Measurements from ENCODE around the gene PDE7B.

Gene PDE7B

DNA sequence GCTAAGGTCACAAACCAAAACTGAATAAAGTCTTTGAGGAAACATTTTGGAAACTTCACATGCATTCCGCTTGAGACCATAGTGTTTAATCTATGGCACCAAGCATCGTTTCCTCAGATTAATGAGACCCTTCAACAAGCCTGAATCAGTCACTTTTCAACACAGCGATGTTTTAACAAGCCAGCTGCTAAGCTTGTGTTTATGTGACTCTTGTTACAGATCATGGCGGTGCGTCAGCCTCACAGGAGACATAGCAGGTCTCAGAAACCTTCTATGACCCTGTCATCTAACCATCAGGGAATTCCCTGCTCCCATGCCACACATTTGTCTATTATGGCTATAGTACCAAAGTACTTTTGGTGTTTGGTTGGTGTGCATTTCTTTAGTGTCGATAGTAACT, 341.4 kb downstream of the PDE7B start:
- Histone ChIP-seq H3K4ac (ENCODE audit: low read depth, low read length) (no peak overlapping the region), H3K79me1 (ENCODE audit: low read length) (no peaks in the 10 kb centered on the region), H3K36me3 (ENCODE audit: control insufficient read depth in 1 of 2, insufficient read depth in 2 of 2, low read length in 2 of 2) (no peaks in the 10 kb centered on the region), H4K8ac (ENCODE audit: low read depth, low read length) (no peak overlapping the region), H2AK5ac (ENCODE audit: low read length) (no peak overlapping the region), H2AFZ (ENCODE audit: insufficient read depth, low read length, poor library complexity) (no peak overlapping the region), H4K91ac (ENCODE audit: low read depth, low read length) (no peak overlapping the region), H3K27ac (ENCODE audit: low read depth, low read length) (no peak overlapping the region), H3K4me3 (ENCODE audit: low read depth, low read length) (no peak overlapping the region), H3K27me3 (ENCODE audit: insufficient read depth, low read length) (no peaks in the 10 kb centered on the region), H3K23ac (ENCODE audit: low read length) (no peak overlapping the region), H3K4me2 (ENCODE audit: low read length) (no peak overlapping the region), H3K9ac (ENCODE audit: low read length) (no peak overlapping the region), H3K4me1 (ENCODE audit: control insufficient read depth in 1 of 2, insufficient read depth in 2 of 2, low read length in 2 of 2) (no peaks in the 10 kb centered on the region), H2BK12ac (ENCODE audit: low read length) (no peak overlapping the region), H3K14ac (ENCODE audit: low read length) (no peak overlapping the region), H2BK120ac (ENCODE audit: insufficient read depth, low read length, poor library complexity) (no peak overlapping the region), H2BK5ac (ENCODE audit: low read depth, low read length, poor library complexity) (no peak overlapping the region), H3K18ac (ENCODE audit: low read length) (no peak overlapping the region), H3K9me3 (ENCODE audit: insufficient read depth, low read depth, low read length) (no peaks in the 10 kb centered on the region), H4K12ac (ENCODE audit: low read depth, low read length) (no peak overlapping the region), H3K79me2 (ENCODE audit: control insufficient read depth, insufficient read depth, low read length, poor library complexity) (no peaks in the 10 kb centered on the region)
- WGBS (ENCODE audit: extremely low coverage, insufficient coverage, insufficient read length), result no CpG with 5 or more reads among the region's 6 CpGs
- DNase-seq, result no peak

GRCh38 chr6:136201732-136202131, 350.2 kb downstream of the PDE7B start:
- no peak overlapping the region for H3K4ac ChIP-seq (ENCODE audit: low read depth, low read length)
- WGBS (ENCODE audit: extremely low coverage, insufficient coverage, insufficient read length), result no CpG with 5 or more reads among the region's 5 CpGs
- no peaks in the 10 kb centered on the region for H3K79me1 ChIP-seq (ENCODE audit: low read length)
- H3K27ac ChIP-seq (ENCODE audit: low read depth, low read length), result no peak overlapping the region
- H4K12ac ChIP-seq (ENCODE audit: low read depth, low read length), result no peak overlapping the region
- H3K23ac ChIP-seq (ENCODE audit: low read length), result no peak overlapping the region
- H3K4me3 ChIP-seq (ENCODE audit: low read depth, low read length), result no peak overlapping the region
- peak in 1 of 2 donors; percentile 6 for DNase-seq
- no peaks in the 10 kb centered on the region for H3K4me1 ChIP-seq (ENCODE audit: control insufficient read depth in 1 of 2, insufficient read depth in 2 of 2, low read length in 2 of 2)
- H3K14ac ChIP-seq (ENCODE audit: low read length), result no peak overlapping the region
- H2BK5ac ChIP-seq (ENCODE audit: low read depth, low read length, poor library complexity), result no peak overlapping the region
- H2BK120ac ChIP-seq (ENCODE audit: insufficient read depth, low read length, poor library complexity), result no peak overlapping the region
- H3K9ac ChIP-seq (ENCODE audit: low read length), result no peak overlapping the region
- no peak overlapping the region for H2BK12ac ChIP-seq (ENCODE audit: low read length)
- no peaks in the 10 kb centered on the region for H3K9me3 ChIP-seq (ENCODE audit: insufficient read depth, low read depth, low read length)
- no peaks in the 10 kb centered on the region for H3K79me2 ChIP-seq (ENCODE audit: control insufficient read depth, insufficient read depth, low read length, poor library complexity)
- no peak overlapping the region for H3K4me2 ChIP-seq (ENCODE audit: low read length)
- no peak overlapping the region for H3K18ac ChIP-seq (ENCODE audit: low read length)
- no peaks in the 10 kb centered on the region for H3K27me3 ChIP-seq (ENCODE audit: insufficient read depth, low read length)
- H4K8ac ChIP-seq (ENCODE audit: low read depth, low read length), result no peak overlapping the region
- no peaks in the 10 kb centered on the region for H3K36me3 ChIP-seq (ENCODE audit: control insufficient read depth in 1 of 2, insufficient read depth in 2 of 2, low read length in 2 of 2)
- no peak overlapping the region for H2AFZ ChIP-seq (ENCODE audit: insufficient read depth, low read length, poor library complexity)
- H4K91ac ChIP-seq (ENCODE audit: low read depth, low read length), result no peak overlapping the region
- no peak overlapping the region for H2AK5ac ChIP-seq (ENCODE audit: low read length)

GRCh38 chr6:136208783-136209182, 357.3 kb downstream of the PDE7B start:
- H3K23ac ChIP-seq (ENCODE audit: low read length), result no peak overlapping the region
- H3K79me2 ChIP-seq (ENCODE audit: control insufficient read depth, insufficient read depth, low read length, poor library complexity), result no peaks in the 10 kb centered on the region
- H2BK12ac ChIP-seq (ENCODE audit: low read length), result no peak overlapping the region
- H3K9ac ChIP-seq (ENCODE audit: low read length), result no peak overlapping the region
- no peaks in the 10 kb centered on the region for H3K79me1 ChIP-seq (ENCODE audit: low read length)
- no peaks in the 10 kb centered on the region for H3K9me3 ChIP-seq (ENCODE audit: insufficient read depth, low read depth, low read length)
- no peak overlapping the region for H3K4me3 ChIP-seq (ENCODE audit: low read depth, low read length)
- H3K4ac ChIP-seq (ENCODE audit: low read depth, low read length), result no peak overlapping the region
- H3K4me1 ChIP-seq (ENCODE audit: control insufficient read depth in 1 of 2, insufficient read depth in 2 of 2, low read length in 2 of 2), result no peaks in the 10 kb centered on the region
- H4K8ac ChIP-seq (ENCODE audit: low read depth, low read length), result no peak overlapping the region
- no peak overlapping the region for H3K14ac ChIP-seq (ENCODE audit: low read length)
- DNase-seq, result no peak
- no peak overlapping the region for H3K18ac ChIP-seq (ENCODE audit: low read length)
- H3K36me3 ChIP-seq (ENCODE audit: control insufficient read depth in 1 of 2, insufficient read depth in 2 of 2, low read length in 2 of 2), result no peaks in the 10 kb centered on the region
- H3K27ac ChIP-seq (ENCODE audit: low read depth, low read length), result no peak overlapping the region
- no peak overlapping the region for H3K4me2 ChIP-seq (ENCODE audit: low read length)
- no peak overlapping the region for H2BK5ac ChIP-seq (ENCODE audit: low read depth, low read length, poor library complexity)
- H4K12ac ChIP-seq (ENCODE audit: low read depth, low read length), result no peak overlapping the region
- H3K27me3 ChIP-seq (ENCODE audit: insufficient read depth, low read length), result no peaks in the 10 kb centered on the region
- no CpG with 5 or more reads among the region's 4 CpGs for WGBS (ENCODE audit: extremely low coverage, insufficient coverage, insufficient read length)
- no peak overlapping the region for H2AK5ac ChIP-seq (ENCODE audit: low read length)
- H4K91ac ChIP-seq (ENCODE audit: low read depth, low read length), result no peak overlapping the region
- H2BK120ac ChIP-seq (ENCODE audit: insufficient read depth, low read length, poor library complexity), result no peak overlapping the region
- no peak overlapping the region for H2AFZ ChIP-seq (ENCODE audit: insufficient read depth, low read length, poor library complexity)

GRCh38 chr6:136209496-136209895, 358.0 kb downstream of the PDE7B start:
- Histone ChIP-seq H3K4me1 (ENCODE audit: control insufficient read depth in 1 of 2, insufficient read depth in 2 of 2, low read length in 2 of 2) (no peaks in the 10 kb centered on the region), H2BK120ac (ENCODE audit: insufficient read depth, low read length, poor library complexity) (no peak overlapping the region), H3K79me2 (ENCODE audit: control insufficient read depth, insufficient read depth, low read length, poor library complexity) (no peaks in the 10 kb centered on the region), H3K79me1 (ENCODE audit: low read length) (no peaks in the 10 kb centered on the region), H4K8ac (ENCODE audit: low read depth, low read length) (no peak overlapping the region), H4K91ac (ENCODE audit: low read depth, low read length) (no peak overlapping the region), H3K36me3 (ENCODE audit: control insufficient read depth in 1 of 2, insufficient read depth in 2 of 2, low read length in 2 of 2) (no peaks in the 10 kb centered on the region), H2BK12ac (ENCODE audit: low read length) (no peak overlapping the region), H2AK5ac (ENCODE audit: low read length) (no peak overlapping the region), H3K14ac (ENCODE audit: low read length) (no peak overlapping the region), H2AFZ (ENCODE audit: insufficient read depth, low read length, poor library complexity) (no peak overlapping the region), H3K18ac (ENCODE audit: low read length) (no peak overlapping the region), H3K9me3 (ENCODE audit: insufficient read depth, low read depth, low read length) (no peaks in the 10 kb centered on the region), H2BK5ac (ENCODE audit: low read depth, low read length, poor library complexity) (no peak overlapping the region), H3K9ac (ENCODE audit: low read length) (no peak overlapping the region), H4K12ac (ENCODE audit: low read depth, low read length) (no peak overlapping the region), H3K4me3 (ENCODE audit: low read depth, low read length) (no peak overlapping the region), H3K4me2 (ENCODE audit: low read length) (no peak overlapping the region), H3K23ac (ENCODE audit: low read length) (no peak overlapping the region), H3K4ac (ENCODE audit: low read depth, low read length) (no peak overlapping the region), H3K27ac (ENCODE audit: low read depth, low read length) (no peak overlapping the region), H3K27me3 (ENCODE audit: insufficient read depth, low read length) (no peaks in the 10 kb centered on the region)
- WGBS (ENCODE audit: extremely low coverage, insufficient coverage, insufficient read length), result no CpG with 5 or more reads among the region's 2 CpGs
- DNase-seq, result no peak
